ENCODE results near the gene KCNE4. TPM values are rescaled to one million over a fixed set of nuclear protein-coding genes. Genes with fewer than 3 reads are reported as not detected.
A peak's percentile ranks its signal among the peaks of the same experiment; 100 is the strongest.

KCNE4 gene
- total RNA-seq, 1 donor = 37.6 TPM

- Histone ChIP-seq H2AFZ (ENCODE audit: low read length) (no peak overlapping the region), H3K4me3 (ENCODE audit: insufficient read depth, low read length) (no peak overlapping the region), H3K4me2 (ENCODE audit: insufficient read depth, low read length) (no peak overlapping the region), H3K79me2 (ENCODE audit: insufficient read depth, low read length) (no peaks in the 10 kb centered on the region), H4K20me1 (ENCODE audit: insufficient read depth, low read length) (no peaks in the 10 kb centered on the region), H3K27ac (ENCODE audit: low read depth, low read length) (no peak overlapping the region), H3K27me3 (ENCODE audit: insufficient read depth, low read length) (no peaks in the 10 kb centered on the region), H3K4me1 (ENCODE audit: insufficient read depth, low read length) (peaks cover 13% of the 10 kb centered on the region), H3K9me3 (ENCODE audit: low read depth, low read length) (no peaks in the 10 kb centered on the region), H3K36me3 (ENCODE audit: insufficient read depth, low read length) (no peaks in the 10 kb centered on the region)
- DNase-seq (ENCODE audit: insufficient read length, low spot score, missing footprints) = no peak
- no peak for TF ChIP-seq CTCF (IDR thresholded peaks at IDR 0.05; ENCODE audit: extremely low read depth, low read depth, low read length)
Measured at GRCh38 chr2:223026357-223027110, 25.5 kb upstream of the KCNE4 start.

- Histone ChIP-seq H3K4me3 (ENCODE audit: insufficient read depth, low read length) (no peak overlapping the region), H3K36me3 (ENCODE audit: insufficient read depth, low read length) (no peaks in the 10 kb centered on the region), H3K27ac (ENCODE audit: low read depth, low read length) (no peak overlapping the region), H4K20me1 (ENCODE audit: insufficient read depth, low read length) (no peaks in the 10 kb centered on the region), H3K9me3 (ENCODE audit: low read depth, low read length) (peaks cover 3% of the 10 kb centered on the region), H3K4me2 (ENCODE audit: insufficient read depth, low read length) (no peak overlapping the region), H3K27me3 (ENCODE audit: insufficient read depth, low read length) (no peaks in the 10 kb centered on the region), H3K4me1 (ENCODE audit: insufficient read depth, low read length) (peaks cover 13% of the 10 kb centered on the region), H2AFZ (ENCODE audit: low read length) (no peak overlapping the region), H3K79me2 (ENCODE audit: insufficient read depth, low read length) (no peaks in the 10 kb centered on the region)
- no peak for TF ChIP-seq CTCF (IDR thresholded peaks at IDR 0.05; ENCODE audit: extremely low read depth, low read depth, low read length)
- no peak for DNase-seq (ENCODE audit: insufficient read length, low spot score, missing footprints)
Measured at GRCh38 chr2:223027442-223027841, 24.5 kb upstream of the KCNE4 start.

GRCh38 chr2:223029287-223029686, 22.7 kb upstream of the KCNE4 start:
- H3K27ac ChIP-seq (ENCODE audit: low read depth, low read length) = no peak overlapping the region
- peaks cover 13% of the 10 kb centered on the region for H3K4me1 ChIP-seq (ENCODE audit: insufficient read depth, low read length)
- H3K36me3 ChIP-seq (ENCODE audit: insufficient read depth, low read length) = no peaks in the 10 kb centered on the region
- H4K20me1 ChIP-seq (ENCODE audit: insufficient read depth, low read length) = no peaks in the 10 kb centered on the region
- H3K79me2 ChIP-seq (ENCODE audit: insufficient read depth, low read length) = no peaks in the 10 kb centered on the region
- no peaks in the 10 kb centered on the region for H3K27me3 ChIP-seq (ENCODE audit: insufficient read depth, low read length)
- TF ChIP-seq CTCF (IDR thresholded peaks at IDR 0.05; ENCODE audit: extremely low read depth, low read depth, low read length) = no peak
- H3K4me2 ChIP-seq (ENCODE audit: insufficient read depth, low read length) = no peak overlapping the region
- H2AFZ ChIP-seq (ENCODE audit: low read length) = no peak overlapping the region
- H3K4me3 ChIP-seq (ENCODE audit: insufficient read depth, low read length) = no peak overlapping the region
- peaks cover 8% of the 10 kb centered on the region for H3K9me3 ChIP-seq (ENCODE audit: low read depth, low read length)
- DNase-seq (ENCODE audit: insufficient read length, low spot score, missing footprints) = no peak

GRCh38 chr2:223032187-223033142, 19.5 kb upstream of the KCNE4 start:
- peak; percentile 75 for DNase-seq (ENCODE audit: insufficient read length, low spot score, missing footprints)
- H3K27ac ChIP-seq (ENCODE audit: low read depth, low read length) = no peak overlapping the region

More at GRCh38 chr2:223032187-223033142, 19.5 kb upstream of the KCNE4 start:
- Histone ChIP-seq H3K4me2 (ENCODE audit: insufficient read depth, low read length) (no peak overlapping the region), H3K36me3 (ENCODE audit: insufficient read depth, low read length) (no peaks in the 10 kb centered on the region), H3K4me1 (ENCODE audit: insufficient read depth, low read length) (peaks cover 1% of the 10 kb centered on the region), H2AFZ (ENCODE audit: low read length) (no peak overlapping the region), H3K4me3 (ENCODE audit: insufficient read depth, low read length) (no peak overlapping the region), H3K79me2 (ENCODE audit: insufficient read depth, low read length) (no peaks in the 10 kb centered on the region), H3K9me3 (ENCODE audit: low read depth, low read length) (peaks cover 8% of the 10 kb centered on the region), H3K27me3 (ENCODE audit: insufficient read depth, low read length) (no peaks in the 10 kb centered on the region), H4K20me1 (ENCODE audit: insufficient read depth, low read length) (no peaks in the 10 kb centered on the region)
- TF ChIP-seq CTCF (IDR thresholded peaks at IDR 0.05; ENCODE audit: extremely low read depth, low read depth, low read length) = no peak

Data from osteoblast (primary cell).